GM18505 (cell line): ENCODE data around the gene COL6A1.
"Not testable (repeated sequence)": the region's sequence is repeated elsewhere in the genome, so short reads cannot be mapped to it uniquely, and the experiment has no call there.

Source experiments
- ATAC-seq: cut with Tn5 transposase; IDR thresholded peaks from one replicate; pipeline ENCODE4 v1.9.1; 2021; ENCODE audit not compliant: unreplicated experiment
- POLR2A ChIP-seq: IDR thresholded peaks from 4 replicates; pipeline ENCODE4 v1.6.1; 2011; ENCODE audit warnings: borderline replicate concordance; ENCODE audit not compliant: insufficient read depth, insufficient read length; ENCODE audit errors: extremely low read depth

The COL6A1 gene

GRCh38 chr21:45969921-45970673, 11.5 kb upstream of the COL6A1 start:
- TF ChIP-seq POLR2A, result no peak
- ATAC-seq, result no peak

DNA sequence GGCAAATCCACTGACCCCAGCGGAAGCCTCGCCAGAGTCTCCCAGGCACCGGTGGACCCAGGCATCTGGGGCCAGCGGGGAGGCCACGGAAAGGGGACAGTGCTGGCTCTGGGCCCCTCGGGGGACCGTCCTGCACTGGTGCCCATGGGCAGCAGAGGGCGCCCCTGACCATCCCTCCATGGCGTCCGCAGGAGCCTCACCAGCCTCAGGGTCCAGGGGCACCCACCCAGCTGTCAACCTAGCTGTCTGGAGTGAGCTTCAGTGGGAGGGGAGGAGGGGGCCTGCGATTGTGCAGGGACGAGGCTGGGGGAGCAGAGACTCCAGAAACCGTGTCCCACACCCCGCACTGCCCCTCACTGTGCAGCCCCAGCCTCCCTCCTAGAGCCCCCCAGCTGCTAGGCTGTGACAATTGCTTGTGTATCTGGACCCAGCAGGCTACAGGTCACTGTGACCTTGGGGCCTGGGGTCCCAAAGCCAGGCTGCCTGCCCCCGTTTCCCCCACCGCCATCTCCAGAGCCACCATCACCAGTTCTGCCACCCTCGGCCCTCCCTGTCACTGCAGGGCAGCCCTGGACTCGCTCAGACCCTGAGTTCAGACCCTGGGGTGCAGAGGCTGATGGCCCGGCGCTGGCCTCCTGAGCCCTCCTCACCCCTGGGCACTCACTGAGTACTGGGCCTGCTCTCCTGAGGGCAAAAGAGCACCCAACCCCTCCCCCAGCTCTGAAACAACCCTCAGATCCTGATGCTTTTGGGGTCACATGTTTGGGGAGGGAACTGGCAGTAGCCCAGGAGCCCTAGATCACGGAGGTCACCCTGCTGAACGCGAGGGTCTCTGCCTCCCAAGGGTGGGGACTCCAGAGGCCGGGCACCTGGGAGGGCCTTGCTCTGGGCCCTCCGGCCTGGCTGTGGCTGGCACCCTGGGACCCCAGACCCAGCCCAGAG, 10.6 kb upstream of the COL6A1 start:
- TF ChIP-seq POLR2A, result no peak
- ATAC-seq, result no peak

DNA sequence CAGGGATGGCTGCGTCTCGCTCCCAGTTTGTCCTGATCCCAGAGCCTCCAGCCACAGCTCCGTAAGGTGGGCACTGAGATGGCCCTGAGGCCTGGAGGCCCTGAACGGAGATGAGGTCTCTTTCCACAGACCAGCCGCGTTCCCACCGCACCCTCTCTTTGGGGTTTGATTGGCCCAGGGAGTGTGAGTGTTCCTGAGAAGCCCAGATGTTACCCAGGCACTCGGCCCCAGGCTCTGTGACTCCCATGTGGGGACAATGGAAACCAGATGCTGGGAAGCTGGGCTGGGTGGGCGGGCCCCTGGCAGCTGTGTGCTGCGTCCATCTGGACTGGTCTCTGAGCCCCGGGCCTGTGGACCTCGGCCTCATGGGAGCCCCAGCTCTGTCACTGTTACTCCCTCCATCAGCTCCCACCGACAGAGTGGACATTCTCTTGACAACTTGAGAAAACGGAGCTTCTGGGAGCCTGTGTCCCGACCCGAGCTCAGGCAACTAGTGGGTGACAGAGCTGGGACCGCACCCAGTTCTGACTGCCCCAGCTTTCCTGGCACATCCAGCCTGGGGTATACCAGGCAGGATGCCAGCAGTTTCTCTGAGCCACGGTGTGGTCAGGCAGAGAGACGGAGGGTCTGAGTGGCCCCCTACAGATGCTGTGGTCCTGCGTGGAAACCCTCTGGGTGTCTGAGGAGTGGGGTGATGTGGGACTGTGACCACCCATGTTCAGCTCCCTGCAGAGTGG, 9.8 kb upstream of the COL6A1 start:
- ATAC-seq, result no peak
- TF ChIP-seq POLR2A, result no peak

GRCh38 chr21:45972353-45972715, 9.2 kb upstream of the COL6A1 start:
- no peak for TF ChIP-seq POLR2A
- no peak for ATAC-seq

- TF ChIP-seq POLR2A, result no peak
- no peak for ATAC-seq
Measured at GRCh38 chr21:45972716-45973474, 8.7 kb upstream of the COL6A1 start.

GRCh38 chr21:45973475-45974072, 8.0 kb upstream of the COL6A1 start:
- ATAC-seq, result no peak
- no peak for TF ChIP-seq POLR2A

DNA sequence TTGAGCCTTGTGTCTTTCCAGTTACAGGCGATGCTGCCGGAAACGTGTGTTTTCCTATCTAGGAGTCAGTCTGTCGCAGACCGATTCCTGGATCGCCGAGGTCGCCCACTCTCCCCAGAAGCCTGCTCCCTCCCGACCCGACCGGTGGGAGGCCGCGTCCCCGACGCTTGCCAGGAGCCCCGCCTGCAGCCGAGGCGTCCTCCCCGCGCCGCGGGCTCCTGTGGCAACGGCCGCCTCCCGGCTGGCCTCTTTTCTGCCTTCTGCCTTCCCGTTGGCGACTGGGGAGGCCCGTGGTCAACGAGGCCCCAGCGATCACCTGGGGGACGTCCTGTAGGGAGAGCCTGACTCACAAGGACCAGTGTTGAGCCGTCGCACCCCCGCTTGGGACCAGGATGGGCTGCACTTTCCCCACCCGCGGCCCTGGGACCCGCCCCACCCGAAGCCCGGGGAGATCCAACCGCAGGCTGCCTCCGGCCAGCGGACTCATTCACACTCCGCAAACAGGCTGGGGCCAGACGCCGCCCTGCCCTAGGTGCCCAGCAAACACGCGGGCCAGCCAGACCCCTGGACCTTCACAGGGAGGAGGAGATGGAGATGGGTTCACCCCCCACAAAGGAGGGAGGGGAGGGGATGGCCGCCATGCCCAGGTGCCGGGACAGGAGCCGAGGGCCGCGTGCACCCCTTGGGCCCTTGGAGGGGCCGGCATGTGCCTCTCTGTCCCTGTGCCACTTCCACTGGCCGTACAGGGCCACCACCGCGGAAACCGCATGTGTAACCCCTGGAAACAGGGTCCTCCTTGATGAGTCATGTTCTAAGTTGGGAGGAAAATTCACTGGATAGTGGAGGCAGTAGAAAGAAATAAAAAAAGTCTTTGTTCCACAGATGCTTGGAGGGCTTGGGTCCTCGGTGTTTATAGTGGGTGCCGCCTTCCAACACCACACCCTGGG, 7.2 kb upstream of the COL6A1 start:
- ATAC-seq, result no peak
- no peak for TF ChIP-seq POLR2A

DNA sequence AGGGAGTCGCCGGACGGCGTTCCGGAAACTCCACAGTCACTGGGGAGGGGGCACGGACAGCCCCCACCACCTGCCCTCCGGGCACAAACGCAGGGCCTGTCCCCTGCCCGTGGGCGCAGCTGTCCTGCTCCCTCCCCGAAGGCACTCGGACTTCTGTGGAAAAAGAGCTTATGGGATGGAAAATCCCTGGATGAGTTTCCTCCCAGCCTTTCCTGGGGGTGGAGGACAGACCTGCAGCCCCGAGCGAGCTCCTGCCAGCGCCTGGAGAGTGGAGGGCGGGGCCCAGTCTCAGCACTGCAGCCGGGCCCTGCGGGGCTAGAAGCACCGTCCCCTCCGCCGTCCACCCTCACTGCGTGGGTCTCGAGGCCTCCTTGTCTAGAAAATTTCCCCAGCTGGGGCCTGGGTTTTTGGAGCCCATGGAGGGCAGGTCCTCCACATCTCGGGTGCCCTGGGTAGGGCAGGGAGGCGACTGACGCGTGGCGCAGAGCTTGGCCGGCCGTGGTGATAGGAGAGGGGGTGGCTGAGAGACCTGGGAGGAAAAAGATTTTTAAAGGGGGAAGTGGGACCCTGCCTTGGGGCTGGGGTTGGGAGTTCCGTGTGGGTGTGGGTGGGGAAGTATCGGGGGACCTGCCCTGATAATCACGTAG, 6.4 kb upstream of the COL6A1 start:
- no peak for TF ChIP-seq POLR2A
- ATAC-seq, result no peak

GRCh38 chr21:45975667-45976409, 5.7 kb upstream of the COL6A1 start:
- ATAC-seq, result not testable (repeated sequence)

DNA sequence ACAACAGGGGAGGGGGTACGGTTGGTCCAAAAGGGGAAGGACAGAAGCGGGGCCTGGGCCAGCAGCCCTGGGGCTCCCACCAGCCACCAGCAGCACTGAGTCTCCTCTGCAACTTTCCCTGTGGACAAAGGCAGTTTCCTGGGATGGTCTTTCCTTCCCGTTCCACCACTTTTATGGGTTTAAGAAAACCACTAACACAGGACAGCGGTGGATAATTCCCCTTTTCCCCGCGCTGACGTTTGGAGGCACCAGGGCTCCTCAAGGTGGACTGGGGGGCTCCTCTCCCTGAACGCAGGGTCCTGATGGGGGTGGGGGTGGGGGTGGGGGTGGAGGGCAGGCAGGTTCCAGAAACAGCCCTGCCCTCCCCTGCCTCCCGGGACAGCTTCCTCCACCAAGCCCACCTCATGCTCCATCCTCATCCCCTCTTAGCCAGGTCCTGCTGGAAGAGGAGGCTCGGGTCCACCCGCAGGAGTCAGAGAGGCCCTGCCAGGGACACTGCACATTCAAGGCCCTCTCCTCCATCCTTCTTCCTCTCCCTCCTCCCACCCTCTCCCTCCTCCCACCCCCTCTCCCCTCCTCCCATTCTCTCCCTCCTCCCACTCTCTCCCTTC, 4.8 kb upstream of the COL6A1 start:
- ATAC-seq, result no peak
- TF ChIP-seq POLR2A, result no peak
